T1000 (cell line): Measurements from ENCODE around the gene S1PR1.
"Not testable (repeated sequence)": the region's sequence is repeated elsewhere in the genome, so short reads cannot be mapped to it uniquely, and the experiment has no call there.

Source experiments
- DNase-seq: peaks from one replicate; lab custom pipeline; 2025; ENCODE audit warnings: mixed read lengths; lab: John Stamatoyannopoulos, UW

Gene S1PR1

GRCh38 chr1:101219924-101220870 lies 16.6 kb upstream of the S1PR1 start:
- no peak for DNase-seq

- DNase-seq = no peak
Measured at GRCh38 chr1:101220906-101221305, 15.9 kb upstream of the S1PR1 start.

- DNase-seq = no peak
Measured at GRCh38 chr1:101221945-101222429, 14.8 kb upstream of the S1PR1 start.

- DNase-seq = no peak
Measured at GRCh38 chr1:101227837-101228236, 9.0 kb upstream of the S1PR1 start.

GRCh38 chr1:101228424-101229134 lies 8.2 kb upstream of the S1PR1 start:
- DNase-seq = no peak

- not testable (repeated sequence) for DNase-seq
Measured at GRCh38 chr1:101232182-101232581, 4.6 kb upstream of the S1PR1 start.

- no peak for DNase-seq
Measured at GRCh38 chr1:101233495-101233894, 3.3 kb upstream of the S1PR1 start.

GRCh38 chr1:101235216-101235695 lies 1.6 kb upstream of the S1PR1 start:
- no peak for DNase-seq

GRCh38 chr1:101235696-101236515 lies 913 bp upstream of the S1PR1 start:
- no peak for DNase-seq

- peak; percentile 8 for DNase-seq
Measured at GRCh38 chr1:101237229-101237837, 514 bp downstream of the S1PR1 start.

- no peak for DNase-seq
Measured at GRCh38 chr1:101238031-101238628, 1.3 kb downstream of the S1PR1 start.

GRCh38 chr1:101238681-101239094 lies 1.9 kb downstream of the S1PR1 start:
- DNase-seq = peak; percentile 78

GRCh38 chr1:101239095-101240040 lies 2.5 kb downstream of the S1PR1 start:
- DNase-seq = no peak

- no peak for DNase-seq
Measured at GRCh38 chr1:101240041-101240430, 3.2 kb downstream of the S1PR1 start.

- no peak for DNase-seq
Measured at GRCh38 chr1:101241485-101242225, 4.8 kb downstream of the S1PR1 start.

- DNase-seq = no peak
Measured at GRCh38 chr1:101242324-101243050, 5.7 kb downstream of the S1PR1 start.

- DNase-seq = no peak
Measured at GRCh38 chr1:101243751-101244150, 6.9 kb downstream of the S1PR1 start.

GRCh38 chr1:101244842-101245241 lies 8.0 kb downstream of the S1PR1 start:
- DNase-seq = no peak
